ENCODE results near the gene MRTFA.

DNA sequence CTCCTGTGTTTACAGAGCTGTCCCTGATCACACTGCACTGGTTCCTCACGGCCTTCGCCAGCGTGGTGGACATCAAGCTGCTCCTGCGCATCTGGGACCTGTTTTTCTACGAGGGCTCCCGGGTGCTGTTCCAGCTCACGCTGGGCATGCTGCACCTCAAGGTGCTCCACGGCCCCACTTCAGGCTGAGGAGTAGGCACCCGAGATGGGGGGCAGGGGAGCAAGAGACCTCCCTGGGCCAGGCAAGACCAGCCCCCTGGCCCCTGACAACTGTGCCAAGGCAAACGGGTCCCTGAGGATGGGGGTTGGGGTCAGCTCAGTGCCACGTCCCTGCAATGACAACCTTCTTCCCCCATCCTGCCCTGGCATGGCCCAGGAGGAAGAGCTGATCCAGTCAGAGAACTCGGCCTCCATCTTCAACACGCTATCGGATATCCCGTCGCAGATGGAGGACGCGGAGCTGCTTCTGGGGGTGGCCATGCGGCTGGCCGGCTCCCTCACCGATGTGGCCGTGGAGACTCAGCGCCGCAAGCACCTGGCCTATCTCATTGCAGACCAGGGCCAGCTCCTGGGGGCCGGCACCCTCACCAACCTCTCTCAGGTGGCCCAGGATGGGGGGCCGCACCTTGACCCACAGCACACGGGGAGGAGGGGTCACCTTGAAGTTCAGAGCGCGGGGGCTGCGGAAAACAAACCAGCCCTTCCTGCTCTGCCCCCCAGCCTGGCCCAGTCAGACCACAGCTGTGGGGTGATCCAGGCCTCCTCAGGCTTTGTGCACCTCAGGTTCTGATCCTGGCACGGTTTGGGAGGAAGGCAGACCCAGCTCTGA lies 230.2 kb downstream of the MRTFA start:
- TF ChIP-seq, protein P1, sequence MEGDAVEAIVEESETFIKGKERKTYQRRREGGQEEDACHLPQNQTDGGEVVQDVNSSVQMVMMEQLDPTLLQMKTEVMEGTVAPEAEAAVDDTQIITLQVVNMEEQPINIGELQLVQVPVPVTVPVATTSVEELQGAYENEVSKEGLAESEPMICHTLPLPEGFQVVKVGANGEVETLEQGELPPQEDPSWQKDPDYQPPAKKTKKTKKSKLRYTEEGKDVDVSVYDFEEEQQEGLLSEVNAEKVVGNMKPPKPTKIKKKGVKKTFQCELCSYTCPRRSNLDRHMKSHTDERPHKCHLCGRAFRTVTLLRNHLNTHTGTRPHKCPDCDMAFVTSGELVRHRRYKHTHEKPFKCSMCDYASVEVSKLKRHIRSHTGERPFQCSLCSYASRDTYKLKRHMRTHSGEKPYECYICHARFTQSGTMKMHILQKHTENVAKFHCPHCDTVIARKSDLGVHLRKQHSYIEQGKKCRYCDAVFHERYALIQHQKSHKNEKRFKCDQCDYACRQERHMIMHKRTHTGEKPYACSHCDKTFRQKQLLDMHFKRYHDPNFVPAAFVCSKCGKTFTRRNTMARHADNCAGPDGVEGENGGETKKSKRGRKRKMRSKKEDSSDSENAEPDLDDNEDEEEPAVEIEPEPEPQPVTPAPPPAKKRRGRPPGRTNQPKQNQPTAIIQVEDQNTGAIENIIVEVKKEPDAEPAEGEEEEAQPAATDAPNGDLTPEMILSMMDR (conservative IDR thresholded peaks at IDR 0.05; ENCODE audit: low read length) = no peak
- no peak for TF ChIP-seq EZH2phosphoT487 (IDR thresholded peaks at IDR 0.05; ENCODE audit: borderline replicate concordance, low read depth, low read length)
